HL-60 (cell line): ENCODE data around the gene SMAD5.

Experiments
- GABPA ChIP-seq: IDR thresholded peaks from 2 replicates; pipeline ENCODE4 v1.6.1; 2012; ENCODE audit warnings: low read depth
- POLR2AphosphoS5 ChIP-seq: IDR thresholded peaks from 2 replicates; pipeline ENCODE4 v1.6.1; 2012; ENCODE audit warnings: low read depth
- SPI1 ChIP-seq: IDR thresholded peaks from 2 replicates; pipeline ENCODE4 v1.6.1; 2012; ENCODE audit warnings: low read depth, mild to moderate bottlenecking, borderline replicate concordance
- TF ChIP-seq, protein P1 (sequence below): IDR thresholded peaks from one replicate; pipeline ENCODE4 v1.5.1; 2011; ENCODE audit warnings: low read length, control low read depth, inconsistent platforms; ENCODE audit not compliant: insufficient read depth
- TF ChIP-seq, protein P2 (sequence below): IDR thresholded peaks from 2 replicates; pipeline ENCODE4 v1.6.1; 2012; ENCODE audit warnings: low read depth; ENCODE audit not compliant: insufficient replicate concordance

GRCh38 chr5:136198453-136198852 lies 65.8 kb downstream of the SMAD5 start:
- no peak for TF ChIP-seq SPI1
- TF ChIP-seq, protein P1, sequence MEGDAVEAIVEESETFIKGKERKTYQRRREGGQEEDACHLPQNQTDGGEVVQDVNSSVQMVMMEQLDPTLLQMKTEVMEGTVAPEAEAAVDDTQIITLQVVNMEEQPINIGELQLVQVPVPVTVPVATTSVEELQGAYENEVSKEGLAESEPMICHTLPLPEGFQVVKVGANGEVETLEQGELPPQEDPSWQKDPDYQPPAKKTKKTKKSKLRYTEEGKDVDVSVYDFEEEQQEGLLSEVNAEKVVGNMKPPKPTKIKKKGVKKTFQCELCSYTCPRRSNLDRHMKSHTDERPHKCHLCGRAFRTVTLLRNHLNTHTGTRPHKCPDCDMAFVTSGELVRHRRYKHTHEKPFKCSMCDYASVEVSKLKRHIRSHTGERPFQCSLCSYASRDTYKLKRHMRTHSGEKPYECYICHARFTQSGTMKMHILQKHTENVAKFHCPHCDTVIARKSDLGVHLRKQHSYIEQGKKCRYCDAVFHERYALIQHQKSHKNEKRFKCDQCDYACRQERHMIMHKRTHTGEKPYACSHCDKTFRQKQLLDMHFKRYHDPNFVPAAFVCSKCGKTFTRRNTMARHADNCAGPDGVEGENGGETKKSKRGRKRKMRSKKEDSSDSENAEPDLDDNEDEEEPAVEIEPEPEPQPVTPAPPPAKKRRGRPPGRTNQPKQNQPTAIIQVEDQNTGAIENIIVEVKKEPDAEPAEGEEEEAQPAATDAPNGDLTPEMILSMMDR: no peak
- TF ChIP-seq, protein P2, sequence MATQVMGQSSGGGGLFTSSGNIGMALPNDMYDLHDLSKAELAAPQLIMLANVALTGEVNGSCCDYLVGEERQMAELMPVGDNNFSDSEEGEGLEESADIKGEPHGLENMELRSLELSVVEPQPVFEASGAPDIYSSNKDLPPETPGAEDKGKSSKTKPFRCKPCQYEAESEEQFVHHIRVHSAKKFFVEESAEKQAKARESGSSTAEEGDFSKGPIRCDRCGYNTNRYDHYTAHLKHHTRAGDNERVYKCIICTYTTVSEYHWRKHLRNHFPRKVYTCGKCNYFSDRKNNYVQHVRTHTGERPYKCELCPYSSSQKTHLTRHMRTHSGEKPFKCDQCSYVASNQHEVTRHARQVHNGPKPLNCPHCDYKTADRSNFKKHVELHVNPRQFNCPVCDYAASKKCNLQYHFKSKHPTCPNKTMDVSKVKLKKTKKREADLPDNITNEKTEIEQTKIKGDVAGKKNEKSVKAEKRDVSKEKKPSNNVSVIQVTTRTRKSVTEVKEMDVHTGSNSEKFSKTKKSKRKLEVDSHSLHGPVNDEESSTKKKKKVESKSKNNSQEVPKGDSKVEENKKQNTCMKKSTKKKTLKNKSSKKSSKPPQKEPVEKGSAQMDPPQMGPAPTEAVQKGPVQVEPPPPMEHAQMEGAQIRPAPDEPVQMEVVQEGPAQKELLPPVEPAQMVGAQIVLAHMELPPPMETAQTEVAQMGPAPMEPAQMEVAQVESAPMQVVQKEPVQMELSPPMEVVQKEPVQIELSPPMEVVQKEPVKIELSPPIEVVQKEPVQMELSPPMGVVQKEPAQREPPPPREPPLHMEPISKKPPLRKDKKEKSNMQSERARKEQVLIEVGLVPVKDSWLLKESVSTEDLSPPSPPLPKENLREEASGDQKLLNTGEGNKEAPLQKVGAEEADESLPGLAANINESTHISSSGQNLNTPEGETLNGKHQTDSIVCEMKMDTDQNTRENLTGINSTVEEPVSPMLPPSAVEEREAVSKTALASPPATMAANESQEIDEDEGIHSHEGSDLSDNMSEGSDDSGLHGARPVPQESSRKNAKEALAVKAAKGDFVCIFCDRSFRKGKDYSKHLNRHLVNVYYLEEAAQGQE: no peak
- no peak for TF ChIP-seq GABPA
- TF ChIP-seq POLR2AphosphoS5: no peak
